Esophagus muscularis mucosa (tissue), 3 donors: ENCODE data around the gene HDGFL3.

Experiments used
- CTCF ChIP-seq, 3 experiments: fragments of 200-600 bp in 2 of 3; fragments of 450-650 bp in 1 of 3; sonication (generic) in 2 of 3; IDR thresholded peaks; one replicate each; pipeline ENCODE4 v1.5.1; 2017 to 2019; ENCODE audit warnings: antibody characterized with exemption in 3 of 3, mild to moderate bottlenecking in 2 of 3, moderate library complexity in 1 of 3
- POLR2AphosphoS5 ChIP-seq, 2 donors: sonication (generic); formaldehyde crosslinking; IDR thresholded peaks; one replicate each; pipeline ENCODE4 v1.6.1; 2017; ENCODE audit warnings: antibody characterized with exemption in 2 of 2

GRCh38 chr15:83078712-83079111, 128.9 kb downstream of the HDGFL3 start:
- no peak for TF ChIP-seq CTCF (IDR thresholded peaks at IDR 0.05)
- no peak for TF ChIP-seq POLR2AphosphoS5 (IDR thresholded peaks at IDR 0.05)
